H1 (cell line): ENCODE results near the gene B9D2. TPM values are rescaled to one million over a fixed set of nuclear protein-coding genes. Genes with fewer than 3 reads are reported as not detected.

Experiments used
- CTCF ChIA-PET: fragments of 300-600 bp; sonication (Branson Sonifier 250); formaldehyde crosslinking; loops from one replicate; lab custom pipeline; 2021; ENCODE audit not compliant: partially characterized antibody; lab: Charles Lee
- POLR2A ChIA-PET: fragments of 300-600 bp; sonication (Branson Sonifier 250); formaldehyde crosslinking; loops from one replicate; lab custom pipeline; 2021; ENCODE audit warnings: inconsistent platforms; ENCODE audit not compliant: partially characterized antibody; lab: Charles Lee
- DNase-seq, 2 experiments: peaks; one replicate each; pipeline versions ENCODE4 v3.0.0 to v3.0.0-alpha.2; 2010 to 2022; ENCODE audit warnings: low spot score in 2 of 2, low read depth in 1 of 2, mixed read lengths in 1 of 2
- FAIRE-seq: peaks from 2 replicates; lab custom pipeline; 2011; peaks lifted over from hg19 to GRCh38; lab: Jason Lieb, UNC
- H2AFZ ChIP-seq: 2 replicates; pipeline ENCODE4 v1.8.1; 2012; ENCODE audit warnings: low read length, inconsistent platforms
- H2AK5ac ChIP-seq: 2 replicates; pipeline ENCODE4 v1.6.1; 2013; ENCODE audit warnings: low read depth, low read length
- H2BK120ac ChIP-seq: replicated peaks from 2 replicates; pipeline ENCODE3; 2013; ENCODE audit warnings: low read depth, low read length, inconsistent platforms
- H2BK12ac ChIP-seq: 2 replicates; pipeline ENCODE4 v1.6.1; 2013; ENCODE audit warnings: low read depth, low read length
- H2BK15ac ChIP-seq: 2 replicates; pipeline ENCODE4 v1.6.1; 2013; ENCODE audit warnings: low read length
- H2BK20ac ChIP-seq: 2 replicates; pipeline ENCODE4 v1.6.1; 2013; ENCODE audit warnings: low read length
- H2BK5ac ChIP-seq: 2 replicates; pipeline ENCODE4 v1.6.1; 2013; ENCODE audit warnings: low read depth, low read length
- H3K14ac ChIP-seq: 2 replicates; pipeline ENCODE4 v1.6.1; 2013; ENCODE audit warnings: inconsistent platforms; ENCODE audit not compliant: insufficient read length
- H3K18ac ChIP-seq: 2 replicates; pipeline ENCODE4 v1.6.1; 2013; ENCODE audit warnings: low read length; ENCODE audit errors: extremely low read depth
- H3K23ac ChIP-seq: 2 replicates; pipeline ENCODE4 v1.6.1; 2013; ENCODE audit warnings: inconsistent platforms; ENCODE audit not compliant: insufficient read length
- H3K23me2 ChIP-seq: 2 replicates; pipeline ENCODE4 v1.6.1; 2013; ENCODE audit warnings: low read depth, low read length
- H3K27ac ChIP-seq: 2 replicates; pipeline ENCODE4 v1.6.1; 2011; ENCODE audit warnings: low read depth, low read length, inconsistent platforms
- H3K27me3 ChIP-seq, 4 experiments: replicated peaks in 1 of 4; 1 replicate in 1 of 4; 2 replicates in 3 of 4; pipeline versions ENCODE4 v1.6.1 to v1.8.1; 2011 to 2013; ENCODE audit warnings: low read length in 3 of 4, mild to moderate bottlenecking in 3 of 4, inconsistent platforms in 2 of 4, mixed read lengths in 2 of 4, moderate library complexity in 1 of 4; ENCODE audit not compliant: control insufficient read depth in 3 of 4, insufficient read depth in 3 of 4; ENCODE audit errors: extremely low read depth in 1 of 4
- H3K36me3 ChIP-seq, 4 experiments: 2 replicates each; pipeline versions ENCODE4 v1.6.1 to v1.8.1; 2011 to 2013; ENCODE audit warnings: mild to moderate bottlenecking in 4 of 4, low read length in 3 of 4, moderate library complexity in 2 of 4, control low read depth in 1 of 4, inconsistent platforms in 1 of 4; ENCODE audit not compliant: insufficient read depth in 4 of 4, control insufficient read depth in 2 of 4
- H3K4ac ChIP-seq: replicated peaks from 2 replicates; pipeline ENCODE3; 2013; ENCODE audit warnings: low read length, low read depth, mixed read lengths, inconsistent platforms; ENCODE audit not compliant: insufficient read length
- H3K4me1 ChIP-seq, 4 experiments: replicated peaks in 1 of 4; 1 replicate in 1 of 4; 2 replicates in 3 of 4; pipeline versions ENCODE4 v1.6.1 to v1.8.1; 2011 to 2013; ENCODE audit warnings: low read length in 3 of 4, inconsistent platforms in 2 of 4, mixed read lengths in 1 of 4; ENCODE audit not compliant: insufficient read depth in 4 of 4, control insufficient read depth in 3 of 4
- H3K4me2 ChIP-seq, 2 experiments: 2 replicates each; pipeline versions ENCODE4 v1.6.1 to v1.8.1; 2011 to 2013; ENCODE audit warnings: low read depth in 2 of 2, low read length in 2 of 2, control low read depth in 1 of 2, inconsistent platforms in 1 of 2, mild to moderate bottlenecking in 1 of 2; ENCODE audit not compliant: insufficient read depth in 1 of 2
- H3K4me3 ChIP-seq, 4 experiments: fragments of 200-600, 300-600 bp in 1 of 4; sonication (generic), shearing (Covaris generic), sonication (Bioruptor Twin) in 1 of 4; 2 replicates each; pipeline versions ENCODE4 v1.5.1 to v1.8.1; 2011 to 2016; ENCODE audit warnings: low read length in 4 of 4, low read depth in 3 of 4, control low read depth in 2 of 4, inconsistent platforms in 2 of 4, mild to moderate bottlenecking in 2 of 4, mixed read lengths in 1 of 4, moderate library complexity in 1 of 4; ENCODE audit not compliant: insufficient read depth in 2 of 4; ENCODE audit errors: extremely low read depth in 1 of 4
- H3K56ac ChIP-seq: replicated peaks from 2 replicates; pipeline ENCODE3; 2013; ENCODE audit warnings: low read depth, mild to moderate bottlenecking, mixed read lengths, low read length, inconsistent platforms; ENCODE audit not compliant: insufficient read length
- H3K79me1 ChIP-seq: 2 replicates; pipeline ENCODE4 v1.6.1; 2013; ENCODE audit warnings: low read depth, low read length, control low read depth
- H3K79me2 ChIP-seq, 2 experiments: 2 replicates each; pipeline versions ENCODE4 v1.6.1 to v1.8.1; 2012 to 2013; ENCODE audit warnings: low read length in 2 of 2, mild to moderate bottlenecking in 2 of 2, inconsistent platforms in 1 of 2; ENCODE audit not compliant: insufficient read depth in 2 of 2, control insufficient read depth in 1 of 2
- H3K9ac ChIP-seq, 4 experiments: replicated peaks in 1 of 4; 1 replicate in 1 of 4; 2 replicates in 3 of 4; pipeline versions ENCODE4 v1.6.1 to v1.8.1; 2011 to 2013; ENCODE audit warnings: low read depth in 3 of 4, low read length in 3 of 4, control low read depth in 2 of 4, mild to moderate bottlenecking in 2 of 4, moderate library complexity in 2 of 4, inconsistent platforms in 1 of 4; ENCODE audit errors: extremely low read depth in 1 of 4
- H3K9me3 ChIP-seq, 2 experiments: 2 replicates each; pipeline versions ENCODE4 v1.6.1 to v1.8.1; 2012 to 2013; ENCODE audit warnings: mild to moderate bottlenecking in 2 of 2, moderate library complexity in 2 of 2, control low read depth in 1 of 2, inconsistent platforms in 1 of 2, low read depth in 1 of 2, low read length in 1 of 2, mixed read lengths in 1 of 2; ENCODE audit not compliant: insufficient read depth in 2 of 2
- H4K20me1 ChIP-seq, 2 experiments: replicated peaks in 1 of 2; 2 replicates each; pipeline versions ENCODE3 to v1.8.1; 2011 to 2013; ENCODE audit warnings: inconsistent platforms in 2 of 2, low read length in 2 of 2, mild to moderate bottlenecking in 1 of 2; ENCODE audit not compliant: insufficient read depth in 2 of 2, control insufficient read depth in 1 of 2
- H4K5ac ChIP-seq: 2 replicates; pipeline ENCODE4 v1.6.1; 2013; ENCODE audit warnings: low read length, low read depth, mixed read lengths, inconsistent platforms; ENCODE audit not compliant: insufficient read length
- H4K8ac ChIP-seq: 2 replicates; pipeline ENCODE4 v1.8.0; 2013; ENCODE audit warnings: mild to moderate bottlenecking, moderate library complexity, low read length, inconsistent platforms; ENCODE audit not compliant: insufficient read depth; ENCODE audit errors: extremely low read depth
- H4K91ac ChIP-seq: replicated peaks from 2 replicates; pipeline ENCODE3; 2013; ENCODE audit warnings: low read length, mixed read lengths, inconsistent platforms; ENCODE audit not compliant: insufficient read length
- ATF2 ChIP-seq: IDR thresholded peaks from 2 replicates; pipeline ENCODE4 v1.6.1; 2012; ENCODE audit warnings: low read length, inconsistent platforms
- ATF3 ChIP-seq: IDR thresholded peaks from 2 replicates; pipeline ENCODE4 v1.6.1; 2011; ENCODE audit warnings: low read depth, mild to moderate bottlenecking, low read length; ENCODE audit not compliant: insufficient read depth
- CTBP2 ChIP-seq: IDR thresholded peaks from 2 replicates; pipeline ENCODE4 v1.7.0; 2011; ENCODE audit warnings: borderline replicate concordance, mild to moderate bottlenecking, moderate library complexity, mixed read lengths, low read length; ENCODE audit not compliant: insufficient read depth, insufficient read length
- EZH2 ChIP-seq: fragments of 200-600 bp; sonication (generic); IDR thresholded peaks from 2 replicates; pipeline ENCODE4 v1.7.1; 2012; ENCODE audit warnings: low read depth, mild to moderate bottlenecking, moderate library complexity, low read length, inconsistent platforms; ENCODE audit not compliant: severe bottlenecking
- KDM4A ChIP-seq: IDR thresholded peaks from one replicate; pipeline ENCODE4 v1.7.1; 2012; ENCODE audit warnings: low read depth, mild to moderate bottlenecking, moderate library complexity, low read length, inconsistent platforms; ENCODE audit not compliant: severe bottlenecking
- MAFK ChIP-seq: IDR thresholded peaks from 2 replicates; pipeline ENCODE4 v1.6.1; 2012; ENCODE audit warnings: low read depth, mild to moderate bottlenecking, improper control_type of control experiment, low read length
- SAP30 ChIP-seq: fragments of 300-600 bp; sonication (generic); IDR thresholded peaks from 2 replicates; pipeline ENCODE4 v1.7.1; 2012; ENCODE audit warnings: low read length, moderate library complexity, mild to moderate bottlenecking, inconsistent platforms; ENCODE audit not compliant: insufficient read depth, insufficient replicate concordance
- SUZ12 ChIP-seq: fragments of 200-600 bp; sonication (generic); IDR thresholded peaks from 2 replicates; pipeline ENCODE4 v1.6.1; 2012; ENCODE audit warnings: mild to moderate bottlenecking, inconsistent platforms, low read length, moderate library complexity, mixed read lengths
- TAF7 ChIP-seq: optimal IDR thresholded peaks from 2 replicates; pipeline ENCODE3; 2011; ENCODE audit warnings: low read depth, mild to moderate bottlenecking, inconsistent platforms, low read length, moderate library complexity, borderline replicate concordance
- YY1 ChIP-seq: IDR thresholded peaks from 2 replicates; pipeline ENCODE4 v1.6.1; 2011; ENCODE audit warnings: low read depth, mild to moderate bottlenecking, low read length
- WGBS, 2 experiments: shearing (Covaris generic) in 1 of 2; methylation state at CpG; one replicate each; pipeline versions ENCODE4 v1.1.6 to v1.1.7; 2013 to 2015; ENCODE audit warnings: low lambda C conversion rate in 2 of 2, mixed read lengths in 2 of 2, inconsistent platforms in 1 of 2, low coverage in 1 of 2, missing lambda C conversion rate in 1 of 2; ENCODE audit not compliant: insufficient replicate concordance in 2 of 2, insufficient coverage in 1 of 2, insufficient read length in 1 of 2; ENCODE audit errors: extremely low coverage in 1 of 2, missing lambda C conversion rate in 1 of 2; 5-methylcytosine and 5-hydroxymethylcytosine counted together
- polyA plus RNA-seq, 7 experiments: library from polyadenylated mRNA; depleted of rRNA in 3 of 7; stranded (reverse) in 5 of 7; unstranded in 2 of 7; fragments of >200 nt in 5 of 7; fragments of 200-250 nt in 2 of 7; gene quantifications; 1 replicate in 5 of 7; 2 replicates in 1 of 7; 4 replicates in 1 of 7; pipeline versions ENCODE4 v1.2.1 to v1.2.3, GENCODE V29; 2011 to 2013; ENCODE audit warnings: missing spikeins in 2 of 7, mixed read lengths in 2 of 7
- total RNA-seq: library from RNA; stranded (reverse); fragmentation: NEBNext Ultra II Directional; extraction: Animal tissue kit (Norgen Biotek cat#: 25700); gene quantifications from 2 replicates; pipeline ENCODE4 v1.2.1, GENCODE V29; 2021

Gene B9D2
- total and polyA plus RNA-seq, 2 of the 8 experiments (the other 6 are each of a cell fraction or from before 2014, with no cell fraction given): 4.9 to 6.3 TPM

- Histone ChIP-seq H3K18ac (no peak overlapping the region), H3K4me1 (peaks cover 0 to 5% (median 0%) of the 10 kb centered on the region in 4 experiments; a peak in 5 of 7 replicates), H3K23me2 (peaks cover 4% of the 10 kb centered on the region), H3K36me3 (peaks cover 4 to 16% (median 11%) of the 10 kb centered on the region in 4 experiments; a peak in 6 of 8 replicates), H3K9ac (no peak overlapping the region), H3K9me3 (no peaks in the 10 kb centered on the region), H3K79me2 (peaks cover 0 to 33% of the 10 kb centered on the region in 2 experiments; a peak in 2 of 4 replicates), H3K27me3 (no peaks in the 10 kb centered on the region), H2BK5ac (no peak overlapping the region), H2BK20ac (no peak overlapping the region), H4K91ac (no peak overlapping the region), H3K56ac (no peak overlapping the region), H3K4ac (no peak overlapping the region), H3K14ac (no peak overlapping the region), H4K8ac (no peak overlapping the region), H4K5ac (no peak overlapping the region), H3K79me1 (peaks cover 10% of the 10 kb centered on the region; the same call in 1 of the 2 replicates), H2AK5ac (no peak overlapping the region), H2BK15ac (no peak overlapping the region), H3K4me3 (no peak overlapping the region), H3K4me2 (no peak overlapping the region; a peak in 1 of 4 replicates), H3K23ac (no peak overlapping the region), H3K27ac (no peak overlapping the region), H2AFZ (no peak overlapping the region), H2BK12ac (no peak overlapping the region), H2BK120ac (no peak overlapping the region), H4K20me1 (peaks cover 0 to 2% of the 10 kb centered on the region in 2 experiments)
- no peak for DNase-seq
- CTCF ChIA-PET: interaction anchor here (1.4 to 2.2 kb wide), 3 partner anchors 14 to 73 kb away, joined by 3 to 4 read pairs (median 3); no protein-coding TSS in a partner anchor
- 77% methylated on average over 6 of the region's 6 CpGs; no CpG with 5 or more reads in 1 of the 2 experiments for WGBS, 2 experiments
- POLR2A ChIA-PET: interaction anchor here (0.7 to 2.5 kb wide), 4 partner anchors 9 to 44 kb away, joined by 3 to 9 read pairs (median 3); partner anchors contain the start of gene DMAC2
- no peak for FAIRE-seq
- TF ChIP-seq TAF7: no peak
- no peak for TF ChIP-seq SAP30
- TF ChIP-seq MAFK: no peak
- TF ChIP-seq YY1: no peak
- TF ChIP-seq ATF2: no peak
- TF ChIP-seq ATF3: no peak
- TF ChIP-seq KDM4A: no peak
- no peak for TF ChIP-seq SUZ12
- no peak for TF ChIP-seq CTBP2
- TF ChIP-seq EZH2: no peak
Measured at GRCh38 chr19:41395355-41395754, 31.4 kb upstream of the B9D2 start.
